SHP77 treated with DMSO at 0.1 percent for 48 hours (cell line): Measurements from ENCODE around the gene MMRN2.
"Not testable (repeated sequence)": the region's sequence is repeated elsewhere in the genome, so short reads cannot be mapped to it uniquely, and the experiment has no call there.

Experiments used
- DNase-seq: peaks from one replicate; lab custom pipeline; 2025; lab: John Stamatoyannopoulos, UW

MMRN2 gene, protein sequence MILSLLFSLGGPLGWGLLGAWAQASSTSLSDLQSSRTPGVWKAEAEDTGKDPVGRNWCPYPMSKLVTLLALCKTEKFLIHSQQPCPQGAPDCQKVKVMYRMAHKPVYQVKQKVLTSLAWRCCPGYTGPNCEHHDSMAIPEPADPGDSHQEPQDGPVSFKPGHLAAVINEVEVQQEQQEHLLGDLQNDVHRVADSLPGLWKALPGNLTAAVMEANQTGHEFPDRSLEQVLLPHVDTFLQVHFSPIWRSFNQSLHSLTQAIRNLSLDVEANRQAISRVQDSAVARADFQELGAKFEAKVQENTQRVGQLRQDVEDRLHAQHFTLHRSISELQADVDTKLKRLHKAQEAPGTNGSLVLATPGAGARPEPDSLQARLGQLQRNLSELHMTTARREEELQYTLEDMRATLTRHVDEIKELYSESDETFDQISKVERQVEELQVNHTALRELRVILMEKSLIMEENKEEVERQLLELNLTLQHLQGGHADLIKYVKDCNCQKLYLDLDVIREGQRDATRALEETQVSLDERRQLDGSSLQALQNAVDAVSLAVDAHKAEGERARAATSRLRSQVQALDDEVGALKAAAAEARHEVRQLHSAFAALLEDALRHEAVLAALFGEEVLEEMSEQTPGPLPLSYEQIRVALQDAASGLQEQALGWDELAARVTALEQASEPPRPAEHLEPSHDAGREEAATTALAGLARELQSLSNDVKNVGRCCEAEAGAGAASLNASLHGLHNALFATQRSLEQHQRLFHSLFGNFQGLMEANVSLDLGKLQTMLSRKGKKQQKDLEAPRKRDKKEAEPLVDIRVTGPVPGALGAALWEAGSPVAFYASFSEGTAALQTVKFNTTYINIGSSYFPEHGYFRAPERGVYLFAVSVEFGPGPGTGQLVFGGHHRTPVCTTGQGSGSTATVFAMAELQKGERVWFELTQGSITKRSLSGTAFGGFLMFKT

GRCh38 chr10:86957471-86958115 is at the start of gene MMRN2:
MMRN2 (minus strand) TSS chr10:86957615; CDS start chr10:86957541, 74 bp downstream.
- DNase-seq, result no peak

- not testable (repeated sequence) for DNase-seq
Measured at GRCh38 chr10:87007124-87007523, 49.7 kb upstream of the MMRN2 start.

DNA sequence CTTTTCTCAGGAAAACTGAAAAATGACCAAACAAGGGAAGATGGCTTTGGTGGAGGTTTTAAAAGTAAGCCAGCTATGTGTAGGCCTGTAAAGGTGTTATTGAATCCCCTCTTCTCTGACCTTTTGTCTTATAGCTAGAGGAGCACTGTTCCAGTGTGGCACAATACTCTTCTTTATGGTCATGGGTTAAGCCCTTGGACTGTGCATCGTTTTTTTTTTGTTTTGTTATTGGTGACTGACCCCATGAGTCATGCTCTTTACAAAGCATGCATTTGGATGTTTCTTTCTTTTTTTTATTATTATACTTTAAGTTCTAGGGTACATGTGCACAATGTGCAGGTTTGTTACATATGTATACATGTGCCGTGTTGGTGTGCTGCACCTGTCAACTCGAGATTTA is 43.1 kb upstream of the MMRN2 start:
- no peak for DNase-seq

DNA sequence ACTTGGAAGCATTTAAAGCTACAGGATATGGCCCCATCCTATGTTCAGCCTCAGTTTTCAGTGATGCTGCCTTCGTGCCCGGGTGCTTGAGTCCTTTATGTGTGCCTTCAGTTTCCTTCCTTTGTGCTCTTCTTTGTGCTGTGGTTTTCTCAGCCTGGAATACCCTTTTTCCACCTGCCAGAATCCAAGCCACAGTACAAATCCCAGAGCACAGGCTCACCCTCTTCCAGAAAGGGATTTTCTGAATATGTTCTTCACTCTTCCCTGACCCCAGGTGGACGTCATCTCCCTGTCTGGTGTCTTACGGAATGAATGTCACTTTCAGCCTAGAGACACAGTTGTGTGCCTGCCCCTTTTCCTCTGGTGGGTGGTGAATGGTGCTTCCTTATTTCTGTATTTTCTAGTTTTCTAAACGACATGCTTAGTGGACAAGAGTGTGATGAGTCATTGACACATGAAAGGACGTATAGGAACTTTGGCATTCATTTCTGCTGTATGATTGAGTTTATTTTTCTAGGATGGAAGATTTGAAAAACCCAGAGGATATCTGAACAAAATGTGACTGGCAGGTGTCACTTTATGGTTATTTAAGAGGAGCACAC is 42.5 kb upstream of the MMRN2 start:
- not testable (repeated sequence) for DNase-seq

- no peak for DNase-seq
Measured at GRCh38 chr10:86992929-86993328, 35.5 kb upstream of the MMRN2 start.

DNA sequence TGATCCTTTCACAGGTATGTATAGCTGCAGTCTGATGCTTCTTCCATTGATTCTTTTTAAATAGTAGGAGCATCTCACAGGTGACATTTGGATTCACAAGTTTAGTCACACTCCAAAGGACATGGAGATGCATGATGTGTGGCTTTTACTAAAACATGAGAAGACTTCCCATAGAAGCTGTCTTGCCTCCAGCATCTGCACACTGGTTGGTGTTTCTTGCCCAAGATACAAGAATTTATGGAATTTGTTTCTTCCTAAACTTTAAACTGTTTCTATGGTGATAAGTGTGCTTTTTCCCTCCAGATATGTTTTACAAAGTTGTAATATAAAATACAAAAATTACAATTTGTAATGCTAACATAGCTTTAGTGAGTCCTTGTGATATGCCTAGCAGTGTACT is 35.0 kb upstream of the MMRN2 start:
- DNase-seq, result no peak

DNA sequence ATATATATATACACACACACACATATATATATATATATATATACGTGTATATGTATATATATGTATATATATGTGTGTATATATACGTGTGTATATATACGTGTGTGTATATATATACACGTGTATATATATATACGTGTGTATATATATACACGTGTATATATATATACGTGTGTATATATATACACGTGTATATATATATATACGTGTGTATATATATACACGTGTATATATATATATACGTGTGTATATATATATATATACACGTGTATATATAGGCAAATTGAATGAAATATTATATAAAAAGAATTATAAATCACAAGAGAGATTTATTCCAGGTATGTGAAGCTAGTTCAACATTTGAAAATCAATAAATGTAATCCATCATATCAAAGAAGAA is 33.9 kb upstream of the MMRN2 start:
- DNase-seq, result not testable (repeated sequence)

- DNase-seq, result no peak
Measured at GRCh38 chr10:86988520-86988919, 31.1 kb upstream of the MMRN2 start.

- not testable (repeated sequence) for DNase-seq
Measured at GRCh38 chr10:86984498-86984897, 27.1 kb upstream of the MMRN2 start.

GRCh38 chr10:86981716-86982115 is 24.3 kb upstream of the MMRN2 start:
- DNase-seq, result no peak

GRCh38 chr10:86981020-86981419 is 23.6 kb upstream of the MMRN2 start:
- DNase-seq, result not testable (repeated sequence)

GRCh38 chr10:86979977-86980448 is 22.6 kb upstream of the MMRN2 start:
- no peak for DNase-seq

DNA sequence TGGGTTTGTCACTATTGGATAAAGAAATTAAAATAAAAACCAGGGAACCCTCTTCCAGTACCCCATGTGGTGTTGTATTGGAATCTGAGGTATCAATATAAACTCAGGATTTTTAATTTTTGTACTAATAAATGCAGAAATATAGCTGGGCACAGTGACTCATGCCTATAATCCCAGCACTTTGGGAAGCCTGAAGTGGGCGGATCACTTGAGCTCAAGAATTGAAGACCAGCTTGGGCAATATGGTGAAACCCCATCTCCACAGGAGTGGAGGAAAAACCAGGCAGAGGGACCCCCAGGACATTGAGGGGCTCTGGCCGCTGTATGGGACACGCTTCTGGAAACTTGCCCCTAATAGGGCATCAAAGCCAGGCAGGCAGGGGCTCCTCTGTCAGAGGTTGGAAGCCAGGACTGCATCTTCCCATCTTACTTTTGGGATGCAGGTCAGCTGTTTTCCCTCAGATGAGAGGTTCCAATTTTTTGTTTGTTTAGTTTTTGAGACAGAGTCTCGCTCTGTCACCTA is 21.9 kb upstream of the MMRN2 start:
- DNase-seq, result no peak

GRCh38 chr10:86978457-86978856 is 21.0 kb upstream of the MMRN2 start:
- DNase-seq, result not testable (repeated sequence)

- no peak for DNase-seq
Measured at GRCh38 chr10:86976362-86977056, 19.1 kb upstream of the MMRN2 start.

- no peak for DNase-seq
Measured at GRCh38 chr10:86974484-86974883, 17.1 kb upstream of the MMRN2 start.

- DNase-seq, result no peak
Measured at GRCh38 chr10:86972613-86973380, 15.4 kb upstream of the MMRN2 start.

GRCh38 chr10:86971232-86971991 is 14.0 kb upstream of the MMRN2 start:
- DNase-seq, result no peak

GRCh38 chr10:86970982-86971231 is 13.5 kb upstream of the MMRN2 start:
- DNase-seq, result no peak
